Liver (tissue), 9 donors: Measurements from ENCODE around the gene FBF1. TPM values are rescaled to one million over a fixed set of nuclear protein-coding genes. Genes with fewer than 3 reads are reported as not detected.

Experiments
- DNase-seq: peaks from one replicate; pipeline ENCODE4 v3.0.0-alpha.2; 2017; ENCODE audit warnings: low spot score
- H3K27ac ChIP-seq, 2 donors: one replicate each; pipeline ENCODE4 v1.7.0; 2013; ENCODE audit warnings: inconsistent platforms in 2 of 2, low read length in 2 of 2, control low read depth in 1 of 2, low read depth in 1 of 2, mild to moderate bottlenecking in 1 of 2
- H3K27me3 ChIP-seq, 4 donors: one replicate each; pipeline versions ENCODE4 v1.6.1 to v1.7.0; 2013; ENCODE audit warnings: low read length in 3 of 4, inconsistent platforms in 1 of 4, mild to moderate bottlenecking in 1 of 4, moderate library complexity in 1 of 4; ENCODE audit not compliant: control insufficient read depth in 4 of 4, insufficient read depth in 4 of 4
- H3K36me3 ChIP-seq, 4 donors: one replicate each; pipeline versions ENCODE4 v1.6.1 to v1.7.0; 2013; ENCODE audit warnings: low read length in 3 of 4, mild to moderate bottlenecking in 3 of 4, low read depth in 1 of 4, moderate library complexity in 1 of 4; ENCODE audit not compliant: control insufficient read depth in 4 of 4, insufficient read depth in 3 of 4
- H3K4me1 ChIP-seq, 4 donors: one replicate each; pipeline versions ENCODE4 v1.6.1 to v1.7.0; 2013; ENCODE audit warnings: low read length in 3 of 4, mild to moderate bottlenecking in 3 of 4, moderate library complexity in 1 of 4; ENCODE audit not compliant: control insufficient read depth in 4 of 4, insufficient read depth in 4 of 4
- H3K4me3 ChIP-seq, 3 donors: one replicate each; pipeline versions ENCODE4 v1.6.1 to v1.7.0; 2013; ENCODE audit warnings: low read length in 3 of 3, control low read depth in 1 of 3, low read depth in 1 of 3, mild to moderate bottlenecking in 1 of 3
- H3K9ac ChIP-seq, 2 donors: one replicate each; pipeline ENCODE4 v1.7.0; 2013; ENCODE audit warnings: low read length in 2 of 2, mild to moderate bottlenecking in 2 of 2, moderate library complexity in 2 of 2, control low read depth in 1 of 2, low read depth in 1 of 2
- H3K9me3 ChIP-seq, 4 donors: one replicate each; pipeline versions ENCODE4 v1.6.1 to v1.7.0; 2013; ENCODE audit warnings: low read length in 3 of 4; ENCODE audit not compliant: control insufficient read depth in 4 of 4
- EGR1 ChIP-seq, 2 donors: IDR thresholded peaks; 2 replicates each; pipeline ENCODE4 v1.6.1; 2016 to 2018; ENCODE audit warnings: antibody characterized with exemption in 2 of 2, low read depth in 2 of 2
- FOXA1 ChIP-seq: IDR thresholded peaks from 2 replicates; pipeline ENCODE4 v1.6.1; 2016; ENCODE audit warnings: antibody characterized with exemption
- FOXA2 ChIP-seq: IDR thresholded peaks from 2 replicates; pipeline ENCODE4 v1.6.1; 2016; ENCODE audit warnings: antibody characterized with exemption
- GABPA ChIP-seq, 2 donors: IDR thresholded peaks in 1 of 2; conservative IDR thresholded peaks in 1 of 2; 2 replicates each; pipeline ENCODE4 v1.6.1; 2016; ENCODE audit warnings: antibody characterized with exemption in 2 of 2, mild to moderate bottlenecking in 1 of 2, moderate library complexity in 1 of 2
- HNF4A ChIP-seq, 2 donors: conservative IDR thresholded peaks; 2 replicates each; pipeline ENCODE4 v1.6.1; 2016; ENCODE audit warnings: antibody characterized with exemption in 2 of 2, mild to moderate bottlenecking in 2 of 2
- HNF4G ChIP-seq: IDR thresholded peaks from 2 replicates; pipeline ENCODE4 v1.6.1; 2016; ENCODE audit warnings: antibody characterized with exemption
- JUND ChIP-seq, 2 donors: IDR thresholded peaks; 2 replicates each; pipeline ENCODE4 v1.6.1; 2016; ENCODE audit warnings: antibody characterized with exemption in 2 of 2
- NR2F2 ChIP-seq: IDR thresholded peaks from 2 replicates; pipeline ENCODE4 v1.6.1; 2016; ENCODE audit warnings: antibody characterized with exemption
- RAD21 ChIP-seq, 2 donors: IDR thresholded peaks; 2 replicates each; pipeline ENCODE4 v1.6.1; 2016; ENCODE audit warnings: antibody characterized with exemption in 2 of 2, mild to moderate bottlenecking in 2 of 2
- RXRA ChIP-seq, 2 donors: IDR thresholded peaks; 2 replicates each; pipeline ENCODE4 v1.6.1; 2017 to 2018; ENCODE audit warnings: antibody characterized with exemption in 2 of 2, mild to moderate bottlenecking in 1 of 2
- SP1 ChIP-seq: IDR thresholded peaks from 2 replicates; pipeline ENCODE4 v1.6.1; 2018; ENCODE audit warnings: antibody characterized with exemption, mild to moderate bottlenecking
- TAF1 ChIP-seq: conservative IDR thresholded peaks from 2 replicates; pipeline ENCODE4 v1.6.1; 2016; ENCODE audit warnings: antibody characterized with exemption, mild to moderate bottlenecking
- YY1 ChIP-seq: IDR thresholded peaks from 2 replicates; pipeline ENCODE4 v1.6.1; 2016; ENCODE audit warnings: antibody characterized with exemption, mild to moderate bottlenecking
- WGBS: extraction: QIAGEN DNeasy Blood & Tissue Kit; methylation state at CpG from one replicate; pipeline ENCODE4 v1.1.7; 2013; 5-methylcytosine and 5-hydroxymethylcytosine counted together
- polyA plus RNA-seq, 2 donors: library from polyadenylated mRNA; stranded (reverse) in 1 of 2; unstranded in 1 of 2; fragments of 200-250 nt in 1 of 2; fragments of >200 nt in 1 of 2; fragmentation: Nextera tagmentation in 1 of 2; extraction: Ambion mirVana in 1 of 2; gene quantifications; one replicate each; pipeline versions ENCODE4 v1.2.1 to v1.2.3, GENCODE V29; 2013 to 2015
- total RNA-seq, 2 donors: library from RNA; depleted of rRNA; stranded (reverse); fragments of >200 nt; gene quantifications; one replicate each; pipeline ENCODE4 v1.2.3, GENCODE V29; 2014
- TF ChIP-seq, protein P1 (sequence below): IDR thresholded peaks from 2 replicates; pipeline ENCODE4 v1.6.1; 2016; ENCODE audit warnings: antibody characterized with exemption
- TF ChIP-seq, protein P2 (sequence below): IDR thresholded peaks from 2 replicates; pipeline ENCODE4 v1.6.1; 2016; ENCODE audit warnings: antibody characterized with exemption
- TF ChIP-seq, protein P3 (sequence below): IDR thresholded peaks from 2 replicates; pipeline ENCODE4 v1.6.1; 2016; ENCODE audit warnings: antibody characterized with exemption
- TF ChIP-seq, protein P4 (sequence below): IDR thresholded peaks from 2 replicates; pipeline ENCODE4 v1.6.1; 2016; ENCODE audit warnings: antibody characterized with exemption, mild to moderate bottlenecking
- TF ChIP-seq, protein P5 (sequence below): fragments of 150-350 bp; IDR thresholded peaks from 2 replicates; pipeline ENCODE4 v1.5.1; 2017; ENCODE audit warnings: improper control_type of control experiment, low read depth, low read length; ENCODE audit not compliant: missing input control
- donor health status: healthy.
- donor health status: healthy.
- donor health status: healthy.
- donor health status: healthy.
- donor health status: healthy.

The FBF1 gene
- total and polyA plus RNA-seq, 4 donors, result 0.39 to 5.6 (median 1.7) TPM

DNA sequence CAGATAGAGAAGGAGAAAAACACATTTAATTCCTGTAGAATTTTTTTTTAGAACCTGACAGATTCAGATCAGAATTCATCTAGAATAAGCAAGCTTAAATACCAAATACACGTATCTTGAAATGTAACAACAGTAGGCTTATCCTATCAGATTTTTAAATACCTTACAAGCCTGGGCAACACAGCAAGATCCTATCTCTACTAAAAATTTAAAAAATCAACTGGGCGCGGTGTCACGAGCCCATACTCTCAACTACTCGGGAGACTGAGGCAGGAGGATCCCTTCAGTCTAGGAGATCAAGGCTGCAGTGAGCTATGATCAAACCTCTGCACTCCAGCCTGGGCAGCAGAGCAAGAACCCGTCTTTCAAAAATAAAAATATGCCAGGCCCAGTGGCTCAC lies 24.6 kb upstream of the FBF1 start:
- no peak overlapping the region for H3K27ac ChIP-seq
- peaks cover 3 to 25% (median 8%) of the 10 kb centered on the region in 4 donors for H3K4me1 ChIP-seq
- H3K9ac ChIP-seq, result no peak overlapping the region
- no peak for DNase-seq
- 94% methylated on average over 6 of the region's 6 CpGs for WGBS
- TF ChIP-seq YY1 (no peak), NR2F2 (no peak), RAD21 (IDR thresholded peaks at IDR 0.05) (no peak), EGR1 (IDR thresholded peaks at IDR 0.05; ENCODE audit: low read depth in 2 of 2) (no peak), HNF4G (no peak), TAF1 (no peak), GABPA (IDR thresholded peaks at IDR 0.05 in 1 of 2, conservative IDR thresholded peaks at IDR 0.05 in 1 of 2) (no peak), HNF4A (conservative IDR thresholded peaks at IDR 0.05) (no peak), JUND (IDR thresholded peaks at IDR 0.05) (no peak), FOXA1 (no peak), SP1 (no peak), RXRA (IDR thresholded peaks at IDR 0.05) (no peak), FOXA2 (no peak)
- TF ChIP-seq, protein P1, sequence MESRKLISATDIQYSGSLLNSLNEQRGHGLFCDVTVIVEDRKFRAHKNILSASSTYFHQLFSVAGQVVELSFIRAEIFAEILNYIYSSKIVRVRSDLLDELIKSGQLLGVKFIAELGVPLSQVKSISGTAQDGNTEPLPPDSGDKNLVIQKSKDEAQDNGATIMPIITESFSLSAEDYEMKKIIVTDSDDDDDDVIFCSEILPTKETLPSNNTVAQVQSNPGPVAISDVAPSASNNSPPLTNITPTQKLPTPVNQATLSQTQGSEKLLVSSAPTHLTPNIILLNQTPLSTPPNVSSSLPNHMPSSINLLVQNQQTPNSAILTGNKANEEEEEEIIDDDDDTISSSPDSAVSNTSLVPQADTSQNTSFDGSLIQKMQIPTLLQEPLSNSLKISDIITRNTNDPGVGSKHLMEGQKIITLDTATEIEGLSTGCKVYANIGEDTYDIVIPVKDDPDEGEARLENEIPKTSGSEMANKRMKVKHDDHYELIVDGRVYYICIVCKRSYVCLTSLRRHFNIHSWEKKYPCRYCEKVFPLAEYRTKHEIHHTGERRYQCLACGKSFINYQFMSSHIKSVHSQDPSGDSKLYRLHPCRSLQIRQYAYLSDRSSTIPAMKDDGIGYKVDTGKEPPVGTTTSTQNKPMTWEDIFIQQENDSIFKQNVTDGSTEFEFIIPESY, result no peak
- TF ChIP-seq, protein P2, sequence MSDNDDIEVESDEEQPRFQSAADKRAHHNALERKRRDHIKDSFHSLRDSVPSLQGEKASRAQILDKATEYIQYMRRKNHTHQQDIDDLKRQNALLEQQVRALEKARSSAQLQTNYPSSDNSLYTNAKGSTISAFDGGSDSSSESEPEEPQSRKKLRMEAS, result no peak
- TF ChIP-seq, protein P3, sequence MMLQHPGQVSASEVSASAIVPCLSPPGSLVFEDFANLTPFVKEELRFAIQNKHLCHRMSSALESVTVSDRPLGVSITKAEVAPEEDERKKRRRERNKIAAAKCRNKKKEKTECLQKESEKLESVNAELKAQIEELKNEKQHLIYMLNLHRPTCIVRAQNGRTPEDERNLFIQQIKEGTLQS, result no peak
- TF ChIP-seq, protein P4, sequence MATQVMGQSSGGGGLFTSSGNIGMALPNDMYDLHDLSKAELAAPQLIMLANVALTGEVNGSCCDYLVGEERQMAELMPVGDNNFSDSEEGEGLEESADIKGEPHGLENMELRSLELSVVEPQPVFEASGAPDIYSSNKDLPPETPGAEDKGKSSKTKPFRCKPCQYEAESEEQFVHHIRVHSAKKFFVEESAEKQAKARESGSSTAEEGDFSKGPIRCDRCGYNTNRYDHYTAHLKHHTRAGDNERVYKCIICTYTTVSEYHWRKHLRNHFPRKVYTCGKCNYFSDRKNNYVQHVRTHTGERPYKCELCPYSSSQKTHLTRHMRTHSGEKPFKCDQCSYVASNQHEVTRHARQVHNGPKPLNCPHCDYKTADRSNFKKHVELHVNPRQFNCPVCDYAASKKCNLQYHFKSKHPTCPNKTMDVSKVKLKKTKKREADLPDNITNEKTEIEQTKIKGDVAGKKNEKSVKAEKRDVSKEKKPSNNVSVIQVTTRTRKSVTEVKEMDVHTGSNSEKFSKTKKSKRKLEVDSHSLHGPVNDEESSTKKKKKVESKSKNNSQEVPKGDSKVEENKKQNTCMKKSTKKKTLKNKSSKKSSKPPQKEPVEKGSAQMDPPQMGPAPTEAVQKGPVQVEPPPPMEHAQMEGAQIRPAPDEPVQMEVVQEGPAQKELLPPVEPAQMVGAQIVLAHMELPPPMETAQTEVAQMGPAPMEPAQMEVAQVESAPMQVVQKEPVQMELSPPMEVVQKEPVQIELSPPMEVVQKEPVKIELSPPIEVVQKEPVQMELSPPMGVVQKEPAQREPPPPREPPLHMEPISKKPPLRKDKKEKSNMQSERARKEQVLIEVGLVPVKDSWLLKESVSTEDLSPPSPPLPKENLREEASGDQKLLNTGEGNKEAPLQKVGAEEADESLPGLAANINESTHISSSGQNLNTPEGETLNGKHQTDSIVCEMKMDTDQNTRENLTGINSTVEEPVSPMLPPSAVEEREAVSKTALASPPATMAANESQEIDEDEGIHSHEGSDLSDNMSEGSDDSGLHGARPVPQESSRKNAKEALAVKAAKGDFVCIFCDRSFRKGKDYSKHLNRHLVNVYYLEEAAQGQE, result no peak
- TF ChIP-seq, protein P5, sequence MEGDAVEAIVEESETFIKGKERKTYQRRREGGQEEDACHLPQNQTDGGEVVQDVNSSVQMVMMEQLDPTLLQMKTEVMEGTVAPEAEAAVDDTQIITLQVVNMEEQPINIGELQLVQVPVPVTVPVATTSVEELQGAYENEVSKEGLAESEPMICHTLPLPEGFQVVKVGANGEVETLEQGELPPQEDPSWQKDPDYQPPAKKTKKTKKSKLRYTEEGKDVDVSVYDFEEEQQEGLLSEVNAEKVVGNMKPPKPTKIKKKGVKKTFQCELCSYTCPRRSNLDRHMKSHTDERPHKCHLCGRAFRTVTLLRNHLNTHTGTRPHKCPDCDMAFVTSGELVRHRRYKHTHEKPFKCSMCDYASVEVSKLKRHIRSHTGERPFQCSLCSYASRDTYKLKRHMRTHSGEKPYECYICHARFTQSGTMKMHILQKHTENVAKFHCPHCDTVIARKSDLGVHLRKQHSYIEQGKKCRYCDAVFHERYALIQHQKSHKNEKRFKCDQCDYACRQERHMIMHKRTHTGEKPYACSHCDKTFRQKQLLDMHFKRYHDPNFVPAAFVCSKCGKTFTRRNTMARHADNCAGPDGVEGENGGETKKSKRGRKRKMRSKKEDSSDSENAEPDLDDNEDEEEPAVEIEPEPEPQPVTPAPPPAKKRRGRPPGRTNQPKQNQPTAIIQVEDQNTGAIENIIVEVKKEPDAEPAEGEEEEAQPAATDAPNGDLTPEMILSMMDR, result no peak
- no peaks in the 10 kb centered on the region for H3K9me3 ChIP-seq
- no peaks in the 10 kb centered on the region for H3K27me3 ChIP-seq
- H3K4me3 ChIP-seq, result no peak overlapping the region
- peaks cover 3 to 19% (median 8%) of the 10 kb centered on the region in 4 donors for H3K36me3 ChIP-seq
